Tibial artery (tissue), 4 donors: ENCODE data around the gene NALCN.

Experiments
- DNase-seq, 2 donors: peaks; one replicate each; pipeline ENCODE4 v3.0.0-alpha.2; 2019
- H3K27ac ChIP-seq, 2 donors: fragments of 200-600 bp; sonication (generic) in 1 of 2; 1 replicate in 1 of 2; 2 replicates in 1 of 2; pipeline ENCODE4 v1.5.1; 2018 to 2019; ENCODE audit warnings: mild to moderate bottlenecking in 1 of 2
- H3K27me3 ChIP-seq, 2 donors: fragments of 200-600 bp; sonication (generic) in 1 of 2; one replicate each; pipeline versions ENCODE4 v1.5.1 to v1.6.0; 2016 to 2019
- H3K36me3 ChIP-seq, 3 donors: fragments of 200-600 bp; sonication (generic) in 2 of 3; one replicate each; pipeline ENCODE4 v1.5.1; 2016 to 2019; ENCODE audit warnings: mild to moderate bottlenecking in 2 of 3
- H3K4me1 ChIP-seq, 4 donors: fragments of 200-600 bp; sonication (generic) in 2 of 4; 1 replicate in 3 of 4; 2 replicates in 1 of 4; pipeline ENCODE4 v1.5.1; 2016 to 2019
- H3K4me3 ChIP-seq, 2 donors: fragments of 200-600 bp; sonication (generic) in 1 of 2; 1 replicate in 1 of 2; 2 replicates in 1 of 2; pipeline ENCODE4 v1.5.1; 2018 to 2019; ENCODE audit warnings: mild to moderate bottlenecking in 2 of 2
- H3K9me3 ChIP-seq, 3 donors: fragments of 200-600 bp; sonication (generic) in 1 of 3; one replicate each; pipeline ENCODE4 v1.5.1; 2016 to 2019
- CTCF ChIP-seq, 2 experiments: fragments of 200-600 bp in 1 of 2; fragments of 450-650 bp in 1 of 2; IDR thresholded peaks; one replicate each; pipeline ENCODE4 v1.5.1; 2017 to 2019; ENCODE audit warnings: antibody characterized with exemption in 2 of 2, mild to moderate bottlenecking in 1 of 2, moderate library complexity in 1 of 2
- intact Hi-C: fragments of 100-400 bp; cut with DNase I; formaldehyde crosslinking; loops from one replicate; pipeline ENCODE4 v1.15.0; 2023; ENCODE audit warnings: low total_unique reads

NALCN gene

GRCh38 chr13:101209206-101209893, 207.0 kb downstream of the NALCN start:
- H3K27ac ChIP-seq = no peak overlapping the region
- peaks cover 0 to 24% (median 2%) of the 10 kb centered on the region in 4 donors for H3K4me1 ChIP-seq
- H3K9me3 ChIP-seq = no peaks in the 10 kb centered on the region
- no peaks in the 10 kb centered on the region for H3K27me3 ChIP-seq
- no peaks in the 10 kb centered on the region for H3K36me3 ChIP-seq
- DNase-seq = no peak
- intact Hi-C loops = no loop called here
- no peak overlapping the region for H3K4me3 ChIP-seq
- TF ChIP-seq CTCF (IDR thresholded peaks at IDR 0.05) = no peak

- DNase-seq = no peak
- Histone ChIP-seq H3K4me3 (no peak overlapping the region), H3K27ac (no peak overlapping the region), H3K36me3 (no peaks in the 10 kb centered on the region), H3K9me3 (no peaks in the 10 kb centered on the region), H3K27me3 (no peaks in the 10 kb centered on the region), H3K4me1 (peaks cover 0 to 16% (median 0%) of the 10 kb centered on the region in 4 donors)
- no peak for TF ChIP-seq CTCF (IDR thresholded peaks at IDR 0.05)
- intact Hi-C loops = no loop called here
Measured at GRCh38 chr13:101205408-101205807, 210.9 kb downstream of the NALCN start.

- no peak overlapping the region for H3K27ac ChIP-seq
- intact Hi-C loops = no loop called here
- no peak overlapping the region for H3K4me3 ChIP-seq
- H3K4me1 ChIP-seq = peaks cover 0 to 7% (median 0%) of the 10 kb centered on the region in 4 donors
- H3K9me3 ChIP-seq = no peaks in the 10 kb centered on the region
- no peaks in the 10 kb centered on the region for H3K36me3 ChIP-seq
- no peaks in the 10 kb centered on the region for H3K27me3 ChIP-seq
- DNase-seq = no peak
- TF ChIP-seq CTCF (IDR thresholded peaks at IDR 0.05) = no peak
Measured at GRCh38 chr13:101204270-101205020, 211.9 kb downstream of the NALCN start.

- intact Hi-C loops = no loop called here
- DNase-seq = no peak
- no peaks in the 10 kb centered on the region for H3K27me3 ChIP-seq
- peaks cover 0 to 7% (median 0%) of the 10 kb centered on the region in 4 donors for H3K4me1 ChIP-seq
- H3K36me3 ChIP-seq = no peaks in the 10 kb centered on the region
- no peak overlapping the region for H3K4me3 ChIP-seq
- H3K9me3 ChIP-seq = no peaks in the 10 kb centered on the region
- no peak overlapping the region for H3K27ac ChIP-seq
- no peak for TF ChIP-seq CTCF (IDR thresholded peaks at IDR 0.05)
Measured at GRCh38 chr13:101202590-101202989, 213.7 kb downstream of the NALCN start.

- Histone ChIP-seq H3K4me1 (peaks cover 0 to 7% (median 0%) of the 10 kb centered on the region in 4 donors), H3K4me3 (no peak overlapping the region), H3K9me3 (no peaks in the 10 kb centered on the region), H3K36me3 (no peaks in the 10 kb centered on the region), H3K27ac (no peak overlapping the region), H3K27me3 (no peaks in the 10 kb centered on the region)
- no peak for TF ChIP-seq CTCF (IDR thresholded peaks at IDR 0.05)
- intact Hi-C loops = no loop called here
- no peak for DNase-seq
Measured at GRCh38 chr13:101190976-101191375, 225.3 kb downstream of the NALCN start.
